GM19328 (cell line): ENCODE data around the gene NFKBIE.

Source experiments
- ATAC-seq: cut with Tn5 transposase; IDR thresholded peaks from one replicate; pipeline ENCODE4 v1.9.1; 2021; ENCODE audit warnings: mild to moderate bottlenecking, moderate library complexity; ENCODE audit not compliant: unreplicated experiment

Gene NFKBIE

GRCh38 chr6:44258325-44258863, 7.0 kb downstream of the NFKBIE start:
- no peak for ATAC-seq

DNA sequence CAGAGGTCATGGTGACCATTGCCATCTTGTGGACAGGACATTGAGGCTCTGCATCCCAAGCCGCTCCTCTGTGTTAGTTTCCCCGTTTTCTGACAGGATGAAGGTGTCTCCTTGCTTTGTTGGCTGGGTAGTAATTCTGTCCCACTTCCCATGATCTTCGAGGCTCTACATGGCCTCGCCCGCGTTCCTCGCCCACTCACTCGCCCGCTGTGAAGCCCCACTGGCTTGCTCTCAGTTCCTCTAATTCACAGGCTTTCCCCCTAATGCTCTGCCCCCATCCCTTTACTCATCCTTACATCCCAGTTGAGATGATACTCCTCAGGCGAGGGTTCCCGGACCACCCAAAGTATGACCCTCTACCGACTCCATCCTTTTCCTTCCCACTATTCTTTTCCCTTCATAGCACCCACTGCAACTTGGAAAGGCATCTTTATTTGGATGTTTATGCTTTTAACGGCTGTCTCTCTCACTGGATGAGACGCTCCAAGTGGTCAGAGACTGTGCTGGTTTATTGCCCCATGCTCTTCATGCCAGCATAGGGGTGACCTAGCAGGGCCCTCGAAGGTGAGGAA, 7.5 kb downstream of the NFKBIE start:
- ATAC-seq = peak; percentile 16

DNA sequence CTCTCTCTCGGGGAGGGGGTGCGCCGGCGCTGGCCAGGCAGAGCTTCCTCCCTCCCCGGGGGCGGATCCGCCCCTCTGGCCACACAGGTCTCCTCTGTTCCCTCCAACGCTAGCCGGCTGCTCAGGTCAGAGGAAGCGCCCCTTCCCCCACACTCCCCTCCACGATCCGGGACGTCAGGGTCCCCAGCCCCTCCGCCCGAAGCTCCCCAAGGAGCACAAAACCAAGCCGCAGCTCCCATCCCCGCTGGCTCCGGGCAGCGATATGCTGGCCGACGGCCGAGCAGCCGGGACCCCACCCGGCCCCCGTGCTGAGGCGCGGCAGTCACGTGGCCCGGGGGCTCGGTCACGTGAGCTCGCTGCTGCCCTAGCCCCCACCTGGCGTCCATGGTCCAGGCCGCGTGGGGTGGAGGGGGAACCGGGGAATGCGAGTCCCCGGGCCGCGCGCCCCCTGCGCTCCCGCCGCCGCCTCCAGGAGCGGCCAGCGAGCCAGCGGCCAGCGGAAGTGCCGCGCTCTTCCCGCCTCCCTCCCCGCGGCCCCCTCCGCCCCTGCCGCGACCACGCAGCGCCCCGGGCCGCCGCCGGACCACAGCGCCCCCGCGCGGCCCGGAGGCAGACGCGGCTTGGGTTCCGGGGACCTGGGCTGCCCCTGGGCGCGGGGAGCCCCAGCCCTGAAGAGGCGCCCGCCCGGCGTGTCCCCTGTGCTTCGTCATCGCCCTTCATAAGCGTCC, 8.2 kb downstream of the NFKBIE start, which contains the start of gene SLC35B2:
Gene SLC35B2 (minus strand): TSS at position 504 of the 728 bp plus-strand sequence. CDS start 118 bp downstream, at position 386.
- ATAC-seq = peak; percentile 49

- ATAC-seq = no peak
Observed at GRCh38 chr6:44256775-44257024, 8.7 kb downstream of the NFKBIE start.

DNA sequence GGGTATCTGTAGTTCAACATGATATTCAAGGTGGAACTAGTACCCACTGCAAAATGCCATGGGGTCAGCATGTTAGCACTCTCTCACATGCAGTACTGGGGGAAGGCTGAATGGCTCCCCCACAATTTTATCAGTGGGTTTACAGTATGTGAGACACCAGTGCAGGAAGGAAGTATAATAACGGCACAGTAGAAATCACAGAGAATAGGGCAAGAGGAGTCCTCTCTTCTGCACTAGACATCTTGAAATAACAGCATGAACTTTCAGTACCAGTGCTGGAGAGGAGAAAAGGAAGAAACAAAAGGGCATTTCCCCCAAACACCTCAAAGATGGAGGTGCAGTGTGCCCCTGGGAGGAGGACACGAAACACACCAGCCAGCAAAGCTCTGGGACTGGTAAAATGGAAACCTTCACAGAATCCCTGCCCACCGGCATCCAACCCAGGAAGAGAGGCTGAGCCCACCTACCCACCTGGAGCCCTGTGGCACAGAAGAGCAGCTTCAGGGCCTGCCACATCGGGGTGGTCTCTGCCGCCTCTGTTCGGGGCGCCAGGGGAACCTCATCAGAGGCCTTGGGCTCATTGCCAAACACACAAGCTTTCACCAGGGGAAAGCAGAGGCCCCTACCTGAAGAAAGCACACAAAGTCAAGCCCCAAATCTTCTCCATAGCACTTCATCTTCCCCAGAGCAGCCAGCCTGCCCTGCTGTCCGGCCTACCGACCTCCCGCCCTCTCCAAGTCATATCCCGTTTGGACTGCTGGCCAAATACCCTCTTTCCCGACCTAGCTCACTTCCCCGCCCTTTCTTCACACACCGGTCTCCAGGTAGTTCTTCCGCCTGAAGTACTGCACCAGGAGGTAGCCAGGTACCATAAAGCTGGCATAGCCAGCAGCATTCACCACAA, 9.2 kb downstream of the NFKBIE start:
- ATAC-seq = no peak

- ATAC-seq = no peak
Observed at GRCh38 chr6:44255105-44255808, 10.1 kb downstream of the NFKBIE start.

GRCh38 chr6:44254191-44255104, 10.9 kb downstream of the NFKBIE start:
- ATAC-seq = no peak

- ATAC-seq = no peak
Observed at GRCh38 chr6:44253307-44254101, 11.8 kb downstream of the NFKBIE start.

- no peak for ATAC-seq
Observed at GRCh38 chr6:44251576-44252524, 13.5 kb downstream of the NFKBIE start.

DNA sequence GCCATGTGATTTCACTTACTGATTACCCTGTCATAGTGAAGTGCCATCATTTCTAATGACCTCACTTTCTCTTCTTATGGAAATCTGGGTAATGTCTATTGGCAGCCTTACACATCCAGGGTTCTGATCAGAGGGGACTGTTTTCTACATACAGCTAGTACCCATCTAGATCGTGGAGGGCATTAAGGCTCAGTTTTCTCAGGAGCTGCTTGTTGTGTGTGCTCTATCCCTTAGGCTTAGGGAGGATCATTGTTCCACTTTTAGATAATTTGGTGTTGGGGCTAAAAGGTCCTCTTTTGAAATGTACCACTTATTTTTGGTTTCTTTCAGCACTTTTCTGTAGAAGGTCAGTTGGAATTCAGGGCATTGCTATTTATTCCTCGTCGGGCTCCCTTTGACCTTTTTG, 14.6 kb downstream of the NFKBIE start:
- ATAC-seq = no peak

DNA sequence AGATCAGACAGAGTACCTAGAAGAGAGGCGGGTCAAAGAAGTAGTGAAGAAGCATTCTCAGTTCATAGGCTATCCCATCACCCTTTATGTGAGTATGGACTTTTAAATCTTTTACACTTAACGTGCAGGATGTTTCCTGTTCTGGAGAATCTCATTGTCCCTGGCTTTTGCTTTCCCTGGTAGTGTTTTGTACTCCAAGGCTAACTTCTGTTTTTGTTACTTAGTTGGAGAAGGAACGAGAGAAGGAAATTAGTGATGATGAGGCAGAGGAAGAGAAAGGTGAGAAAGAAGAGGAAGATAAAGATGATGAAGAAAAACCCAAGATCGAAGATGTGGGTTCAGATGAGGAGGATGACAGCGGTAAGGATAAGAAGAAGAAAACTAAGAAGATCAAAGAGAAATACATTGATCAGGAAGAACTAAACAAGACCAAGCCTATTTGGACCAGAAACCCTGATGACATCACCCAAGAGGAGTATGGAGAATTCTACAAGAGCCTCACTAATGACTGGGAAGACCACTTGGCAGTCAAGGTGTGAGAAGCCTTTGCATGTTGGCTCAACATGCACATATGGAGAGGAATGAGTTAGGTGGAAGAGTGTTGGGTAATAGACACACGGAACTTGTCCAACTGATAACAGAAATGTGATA, 15.2 kb downstream of the NFKBIE start:
- ATAC-seq = no peak

- no peak for ATAC-seq
Observed at GRCh38 chr6:44249082-44249748, 16.1 kb downstream of the NFKBIE start.

GRCh38 chr6:44248579-44248978, 16.8 kb downstream of the NFKBIE start:
- ATAC-seq = no peak

DNA sequence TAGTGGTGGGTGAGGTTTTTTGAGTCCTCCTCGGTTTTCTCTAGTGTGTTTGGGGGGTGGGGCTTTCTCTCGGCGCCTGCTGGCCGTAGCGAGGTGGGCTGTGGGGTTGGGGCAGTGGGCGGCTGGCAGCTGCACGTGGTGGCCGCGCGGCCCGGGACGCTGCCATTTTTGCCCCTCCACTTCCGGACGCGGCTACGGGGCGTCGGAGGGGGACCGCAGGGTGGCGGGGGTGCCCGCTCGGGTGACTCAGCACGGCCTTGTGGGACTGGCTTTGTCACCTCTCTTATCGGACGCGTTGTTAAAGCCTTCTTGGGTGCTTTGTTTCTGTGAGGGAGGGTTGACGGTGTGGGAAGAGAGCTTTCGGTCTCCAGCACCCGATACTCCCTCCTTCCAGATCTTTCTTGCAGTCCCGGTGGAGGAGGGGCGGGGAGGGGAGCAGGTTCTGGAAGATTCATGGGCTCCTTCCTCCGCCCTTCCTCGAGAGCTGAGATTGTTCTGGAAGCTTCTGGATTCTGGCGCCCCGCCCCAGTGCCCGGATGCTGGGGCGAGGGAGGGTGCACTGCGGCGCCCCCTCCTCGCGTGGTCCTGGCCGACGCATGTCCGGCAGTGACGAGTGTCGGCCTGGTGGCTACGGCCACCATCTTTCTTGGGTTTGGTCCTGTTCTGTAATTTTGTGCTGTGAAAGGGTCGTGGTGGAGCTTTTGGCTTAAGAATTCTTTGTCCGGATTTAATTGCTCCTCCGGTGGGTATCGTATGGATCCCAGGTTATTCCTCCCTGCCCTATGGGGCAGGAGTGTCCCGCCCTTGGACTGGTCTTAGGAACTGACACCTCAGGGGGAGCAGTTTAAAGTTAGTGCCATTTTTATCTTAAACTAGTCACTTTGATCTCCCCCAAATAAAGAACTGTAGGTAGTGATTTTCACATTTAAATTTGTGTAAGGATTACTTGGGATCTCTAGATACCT, 17.7 kb downstream of the NFKBIE start:
- no peak for ATAC-seq

- ATAC-seq = peak; percentile 49
Observed at GRCh38 chr6:44246663-44247337, 18.6 kb downstream of the NFKBIE start, which contains the start of gene HSP90AB1. HSP90AB1 (plus strand) TSS chr6:44247101; CDS start chr6:44248630, 1,529 bp downstream.
